CD4-positive, alpha-beta T cell (primary cell): ENCODE data around the gene CDH16. TPM values are rescaled to one million over a fixed set of nuclear protein-coding genes. Genes with fewer than 3 reads are reported as not detected.

Experiments used
- ATAC-seq: fragments of 200-7000 bp; cut with Tn5 transposase; one replicate; pipeline ENCODE4 v1.10.0; 2022; ENCODE audit warnings: mild to moderate bottlenecking; ENCODE audit not compliant: poor library complexity
- CTCF ChIA-PET: fragments of 350-600 bp; sonication (Branson Sonifier 250); formaldehyde crosslinking; loops from one replicate; lab custom pipeline; 2021; ENCODE audit warnings: antibody characterized with exemption, inconsistent platforms; lab: Charles Lee
- POLR2A ChIA-PET: fragments of 350-600 bp; sonication (Branson Sonifier 250); formaldehyde crosslinking; loops from one replicate; lab custom pipeline; 2021; ENCODE audit warnings: antibody characterized with exemption, inconsistent platforms; lab: Charles Lee
- DNase-seq, 14 experiments: peaks; one replicate each; pipeline ENCODE4 v3.0.0-alpha.2; 2013 to 2020; ENCODE audit warnings: mixed read lengths in 2 of 14
- H3K27ac ChIP-seq, 2 donors: one replicate each; pipeline versions ENCODE4 v1.5.1 to v1.7.0; 2013; ENCODE audit warnings: low read length in 2 of 2, low read depth in 1 of 2, mild to moderate bottlenecking in 1 of 2
- H3K27me3 ChIP-seq, 2 experiments: 1 replicate in 1 of 2; 2 replicates in 1 of 2; pipeline versions ENCODE4 v1.6.1 to v1.7.0; 2013; ENCODE audit warnings: low read length in 2 of 2, control low read depth in 1 of 2, mild to moderate bottlenecking in 1 of 2, moderate library complexity in 1 of 2; ENCODE audit not compliant: insufficient read depth in 2 of 2, control insufficient read depth in 1 of 2
- H3K36me3 ChIP-seq: one replicate; pipeline ENCODE4 v1.6.1; 2013; ENCODE audit warnings: low read length, control low read depth; ENCODE audit not compliant: insufficient read depth
- H3K4me1 ChIP-seq: one replicate; pipeline ENCODE4 v1.6.1; 2013; ENCODE audit warnings: low read length, control low read depth; ENCODE audit not compliant: insufficient read depth
- H3K4me3 ChIP-seq: one replicate; pipeline ENCODE4 v1.5.1; 2013; ENCODE audit warnings: mild to moderate bottlenecking, low read length, moderate library complexity
- H3K9me3 ChIP-seq, 2 experiments: 1 replicate in 1 of 2; 2 replicates in 1 of 2; pipeline versions ENCODE4 v1.6.1 to v1.7.0; 2013; ENCODE audit warnings: low read length in 2 of 2, mild to moderate bottlenecking in 2 of 2, control low read depth in 1 of 2, moderate library complexity in 1 of 2; ENCODE audit not compliant: control insufficient read depth in 1 of 2, insufficient read depth in 1 of 2
- H3K27ac Mint-ChIP-seq: one replicate; pipeline ENCODE4 v1.8.0; 2020; ENCODE audit warnings: mixed read lengths
- H3K27me3 Mint-ChIP-seq: one replicate; pipeline ENCODE4 v1.8.0; 2021; ENCODE audit warnings: mixed read lengths
- H3K36me3 Mint-ChIP-seq: one replicate; pipeline ENCODE4 v1.8.0; 2021; ENCODE audit warnings: low read depth, mixed read lengths
- H3K4me1 Mint-ChIP-seq: one replicate; pipeline ENCODE4 v1.8.0; 2021; ENCODE audit warnings: low read depth, mixed read lengths
- H3K4me3 Mint-ChIP-seq: one replicate; pipeline ENCODE4 v1.8.0; 2020; ENCODE audit warnings: mild to moderate bottlenecking, mixed read lengths
- H3K9me3 Mint-ChIP-seq: one replicate; pipeline ENCODE4 v1.8.0; 2020; ENCODE audit warnings: mixed read lengths
- CTCF ChIP-seq: fragments of 200-600 bp; IDR thresholded peaks from one replicate; pipeline ENCODE4 v1.8.0; 2022; ENCODE audit warnings: antibody characterized with exemption, mild to moderate bottlenecking
- intact Hi-C, 2 experiments: fragments of 100-400 bp; cut with DNase I in 1 of 2; cut with micrococcal nuclease in 1 of 2; formaldehyde crosslinking; loops; one replicate each; pipeline versions ENCODE4 v1.15.1 to v1.9.0; 2023 to 2025; cut with DNase I, micrococcal nuclease
- total RNA-seq, 174 experiments: library from RNA in 2 of 174; stranded (reverse) in 2 of 174; gene quantifications; one replicate each; pipeline ENCODE4 v1.2.3 and lab custom pipeline; 2021 to 2026

CDH16 gene
- total RNA-seq, 2 experiments from 2014 or later: not detected

GRCh38 chr16:66931665-66932064, 13.0 kb upstream of the CDH16 start:
- Histone ChIP-seq H3K9me3 (no peaks in the 10 kb centered on the region), H3K27ac (no peak overlapping the region), H3K4me3 (no peak overlapping the region), H3K4me1 (peaks cover 37% of the 10 kb centered on the region), H3K27me3 (no peaks in the 10 kb centered on the region), H3K36me3 (peaks cover 11% of the 10 kb centered on the region)
- Mint-ChIP-seq H3K27ac (peak overlapping the region; percentile 97), H3K27me3 (peaks cover 12% of the 10 kb centered on the region), H3K36me3 (peaks cover 46% of the 10 kb centered on the region), H3K4me1 (peaks cover 51% of the 10 kb centered on the region), H3K4me3 (peak overlapping the region; percentile 98), H3K9me3 (no peaks in the 10 kb centered on the region)
- ChIA-PET POLR2A (interaction anchor here (0.7 kb wide), 1 partner anchor 101 kb away, joined by 3 read pairs; the partner anchor contains the start of gene NAE1), CTCF (interaction anchor here (1.5 kb wide), 1 partner anchor 36 kb away, joined by 3 read pairs; no protein-coding TSS in a partner anchor)
- ATAC-seq: no peak
- TF ChIP-seq CTCF: no peak
- DNase-seq: no peak
- intact Hi-C loops: loop anchor here in 1 of 2 experiments (5.0 kb wide), 3 partner anchors 49 to 261 kb away; partner anchors contain the start of genes DYNC1LI2, E2F4, EXOC3L1 and PDP2

DNA sequence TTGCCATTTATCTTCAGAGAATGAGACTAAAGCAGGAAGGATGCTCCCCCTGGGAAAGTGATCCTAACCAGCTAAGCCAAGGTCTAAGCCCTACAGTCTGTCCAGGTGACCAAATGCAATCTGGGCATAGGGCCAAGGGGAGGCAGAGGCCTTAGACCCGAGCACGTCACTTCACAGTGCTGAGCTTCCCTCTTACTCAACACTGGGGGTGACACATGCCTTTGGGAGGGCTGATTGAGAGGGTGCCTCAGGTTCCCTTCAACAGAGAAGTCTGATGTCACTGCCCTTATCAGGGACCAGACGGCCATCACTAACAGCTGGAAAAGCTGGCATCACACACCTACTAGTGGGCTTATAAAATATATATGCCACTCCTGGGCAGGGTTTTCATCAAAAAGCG, 11.5 kb upstream of the CDH16 start:
- ChIA-PET CTCF (no interaction called here), POLR2A (no interaction called here)
- TF ChIP-seq CTCF: no peak
- Mint-ChIP-seq H3K9me3 (no peaks in the 10 kb centered on the region), H3K4me3 (peak overlapping the region; percentile 25), H3K27me3 (peaks cover 27% of the 10 kb centered on the region), H3K27ac (peak overlapping the region; percentile 24), H3K4me1 (peaks cover 43% of the 10 kb centered on the region), H3K36me3 (peaks cover 40% of the 10 kb centered on the region)
- Histone ChIP-seq H3K27ac (no peak overlapping the region), H3K36me3 (peaks cover 11% of the 10 kb centered on the region), H3K9me3 (no peaks in the 10 kb centered on the region), H3K27me3 (peaks cover 12 to 13% of the 10 kb centered on the region in 2 experiments), H3K4me1 (peaks cover 28% of the 10 kb centered on the region), H3K4me3 (no peak overlapping the region)
- no peak for ATAC-seq
- DNase-seq: no peak
- intact Hi-C loops: loop anchor here in 1 of 2 experiments (5.0 kb wide), 3 partner anchors 48 to 262 kb away; partner anchors contain the start of genes DYNC1LI2, E2F4, EXOC3L1 and PDP2

DNA sequence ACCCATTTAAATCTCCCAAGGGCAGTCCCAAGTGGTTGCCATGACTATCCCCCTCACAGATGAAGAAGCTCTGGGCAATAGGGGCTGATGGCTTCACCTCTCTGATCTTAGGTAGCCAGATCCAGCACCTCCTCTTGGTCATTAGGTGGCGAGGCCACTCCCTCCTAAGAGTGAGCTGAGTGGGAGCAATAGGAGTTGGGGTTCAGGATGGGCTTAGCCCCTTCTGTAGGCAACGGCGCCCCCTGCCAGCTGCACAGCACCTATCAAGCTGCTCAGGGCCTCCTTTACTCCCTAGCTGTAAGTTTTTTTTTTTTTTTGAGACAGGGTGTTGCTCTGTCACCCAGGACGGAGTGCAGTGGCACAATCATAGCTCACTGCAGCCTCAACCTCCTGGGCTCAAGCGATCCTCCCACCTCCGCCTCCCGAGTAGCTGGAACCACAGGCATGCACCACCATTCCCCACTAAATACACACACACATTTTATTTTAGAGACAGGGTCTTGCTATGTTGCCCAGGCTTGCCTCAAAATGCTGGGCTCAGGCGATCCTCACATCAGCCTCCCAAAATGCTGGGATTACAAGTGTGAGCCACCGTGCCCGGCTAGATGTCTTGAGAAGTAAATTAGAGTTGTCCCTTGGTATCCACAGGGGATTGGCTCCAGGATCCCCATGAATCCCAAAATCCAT, 10.2 kb upstream of the CDH16 start:
- Histone ChIP-seq H3K27me3 (peaks cover 21 to 24% of the 10 kb centered on the region in 2 experiments), H3K4me1 (peaks cover 33% of the 10 kb centered on the region)

More for the DNA sequence above, 10.2 kb upstream of the CDH16 start:
- DNase-seq (peak in 5 of 14 experiments; percentile 19 to 51 (median 32)), ATAC-seq (peak; percentile 30)
- Histone ChIP-seq H3K9me3 (no peaks in the 10 kb centered on the region), H3K36me3 (peaks cover 11% of the 10 kb centered on the region), H3K27ac (no peak overlapping the region), H3K4me3 (no peak overlapping the region)
- ChIA-PET POLR2A (no interaction called here), CTCF (interaction anchor here (1.1 to 1.4 kb wide), 3 partner anchors 34 to 98 kb away, joined by 3 to 8 read pairs (median 6); partner anchors contain the start of gene NAE1)
- Mint-ChIP-seq H3K9me3 (no peaks in the 10 kb centered on the region), H3K4me1 (peaks cover 30% of the 10 kb centered on the region), H3K36me3 (peaks cover 31% of the 10 kb centered on the region), H3K27ac (no peak overlapping the region), H3K4me3 (no peak overlapping the region), H3K27me3 (peaks cover 37% of the 10 kb centered on the region)
- TF ChIP-seq CTCF: no peak
- intact Hi-C loops: loop anchor here in 1 of 2 experiments (2.0 kb wide), 1 partner anchor 34 kb away; no protein-coding TSS in a partner anchor
